ENCODE measurements around the gene AARS1.

DNA sequence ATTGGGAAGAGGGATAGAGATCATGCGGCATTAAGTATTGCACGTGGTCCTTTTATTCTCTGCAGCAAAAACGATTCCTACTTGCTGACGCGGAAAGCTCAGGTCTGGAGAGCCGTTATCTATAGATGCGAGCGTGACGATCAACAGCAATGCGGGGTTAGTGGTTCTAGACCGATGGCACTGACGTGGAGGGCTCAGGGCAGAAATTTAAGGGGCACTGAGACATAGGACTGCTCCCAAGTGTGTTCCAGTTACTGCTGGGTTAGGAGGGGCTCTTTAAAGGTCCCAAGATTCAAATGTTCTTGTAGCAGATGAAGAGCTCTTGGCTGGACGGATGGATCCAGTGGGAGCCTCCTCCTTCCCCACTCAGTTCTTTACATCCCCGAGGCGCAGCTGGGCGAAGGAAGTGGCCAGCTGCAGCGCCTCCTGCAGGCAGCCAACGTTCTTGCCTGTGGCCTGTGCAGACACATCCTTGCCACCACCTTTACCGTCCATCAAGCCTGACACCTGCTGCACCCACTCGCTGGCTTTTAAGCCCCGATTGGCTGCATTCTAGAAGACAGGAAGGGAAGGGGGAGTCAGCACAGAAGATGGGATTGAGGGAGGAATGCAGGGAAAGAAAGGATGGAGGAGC lies 36.8 kb downstream of the AARS1 start:
- TF ChIP-seq GATA2 (IDR thresholded peaks at IDR 0.05; ENCODE audit: insufficient read depth, insufficient read length, low read depth, low read length): no peak
- no peak for TF ChIP-seq EZH2 (IDR thresholded peaks at IDR 0.05; ENCODE audit: borderline replicate concordance, low read depth, low read length, severe bottlenecking)
- TF ChIP-seq, protein P1, sequence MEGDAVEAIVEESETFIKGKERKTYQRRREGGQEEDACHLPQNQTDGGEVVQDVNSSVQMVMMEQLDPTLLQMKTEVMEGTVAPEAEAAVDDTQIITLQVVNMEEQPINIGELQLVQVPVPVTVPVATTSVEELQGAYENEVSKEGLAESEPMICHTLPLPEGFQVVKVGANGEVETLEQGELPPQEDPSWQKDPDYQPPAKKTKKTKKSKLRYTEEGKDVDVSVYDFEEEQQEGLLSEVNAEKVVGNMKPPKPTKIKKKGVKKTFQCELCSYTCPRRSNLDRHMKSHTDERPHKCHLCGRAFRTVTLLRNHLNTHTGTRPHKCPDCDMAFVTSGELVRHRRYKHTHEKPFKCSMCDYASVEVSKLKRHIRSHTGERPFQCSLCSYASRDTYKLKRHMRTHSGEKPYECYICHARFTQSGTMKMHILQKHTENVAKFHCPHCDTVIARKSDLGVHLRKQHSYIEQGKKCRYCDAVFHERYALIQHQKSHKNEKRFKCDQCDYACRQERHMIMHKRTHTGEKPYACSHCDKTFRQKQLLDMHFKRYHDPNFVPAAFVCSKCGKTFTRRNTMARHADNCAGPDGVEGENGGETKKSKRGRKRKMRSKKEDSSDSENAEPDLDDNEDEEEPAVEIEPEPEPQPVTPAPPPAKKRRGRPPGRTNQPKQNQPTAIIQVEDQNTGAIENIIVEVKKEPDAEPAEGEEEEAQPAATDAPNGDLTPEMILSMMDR (IDR thresholded peaks at IDR 0.05; ENCODE audit: extremely low read depth in 1 of 2, insufficient read depth in 1 of 2, low read depth in 1 of 2, low read length in 2 of 2): peak; percentile 40 to 63
- no peak for TF ChIP-seq MYC (IDR thresholded peaks at IDR 0.05; ENCODE audit: low read depth, low read length)
- TF ChIP-seq FOS (IDR thresholded peaks at IDR 0.05; ENCODE audit: borderline replicate concordance, insufficient read depth, low read length): no peak
- no peak for TF ChIP-seq POLR2AphosphoS5 (IDR thresholded peaks at IDR 0.05; ENCODE audit: insufficient read depth, low read depth, low read length)
- no peak for TF ChIP-seq JUN (IDR thresholded peaks at IDR 0.05; ENCODE audit: borderline replicate concordance, insufficient read depth, insufficient read length, low read depth)
- no peak for TF ChIP-seq POLR2A (IDR thresholded peaks at IDR 0.05; ENCODE audit: low read depth, low read length)
- TF ChIP-seq, protein P2, sequence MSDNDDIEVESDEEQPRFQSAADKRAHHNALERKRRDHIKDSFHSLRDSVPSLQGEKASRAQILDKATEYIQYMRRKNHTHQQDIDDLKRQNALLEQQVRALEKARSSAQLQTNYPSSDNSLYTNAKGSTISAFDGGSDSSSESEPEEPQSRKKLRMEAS (IDR thresholded peaks at IDR 0.05; ENCODE audit: insufficient read depth, insufficient read length): no peak

All from endothelial cell of umbilical vein (primary cell).